Endodermal cell (in vitro differentiated cells): ENCODE data around the gene TSEN15. TPM values are rescaled to one million over a fixed set of nuclear protein-coding genes. Genes with fewer than 3 reads are reported as not detected.

Experiments
- DNase-seq: peaks from one replicate; pipeline ENCODE4 v3.0.0-alpha.2; 2017
- H3K27ac ChIP-seq: 2 replicates; pipeline ENCODE4 v1.5.1; 2013; ENCODE audit warnings: mild to moderate bottlenecking, low read depth, low read length, moderate library complexity
- H3K27me3 ChIP-seq: 2 replicates; pipeline ENCODE4 v1.6.1; 2013; ENCODE audit warnings: mild to moderate bottlenecking, low read length, moderate library complexity; ENCODE audit not compliant: insufficient read depth, control insufficient read depth, poor library complexity, severe bottlenecking
- H3K36me3 ChIP-seq: 2 replicates; pipeline ENCODE4 v1.7.0; 2013; ENCODE audit warnings: mild to moderate bottlenecking, low read length, moderate library complexity; ENCODE audit not compliant: control insufficient read depth, insufficient read depth
- H3K4me1 ChIP-seq: one replicate; pipeline ENCODE4 v1.7.0; 2013; ENCODE audit warnings: low read length; ENCODE audit not compliant: control insufficient read depth, insufficient read depth
- H3K4me3 ChIP-seq: 2 replicates; pipeline ENCODE4 v1.5.1; 2013; ENCODE audit warnings: mild to moderate bottlenecking, low read length, moderate library complexity
- H3K9ac ChIP-seq: 2 replicates; pipeline ENCODE4 v1.6.1; 2013; ENCODE audit warnings: mild to moderate bottlenecking, low read length, moderate library complexity; ENCODE audit not compliant: poor library complexity, severe bottlenecking; ENCODE audit errors: extremely low read depth
- H3K9me3 ChIP-seq: 2 replicates; pipeline ENCODE4 v1.6.1; 2013; ENCODE audit warnings: mild to moderate bottlenecking, low read length, moderate library complexity; ENCODE audit not compliant: control insufficient read depth
- H3K27ac Mint-ChIP-seq: 2 replicates; pipeline ENCODE4 v1.8.0; 2020; ENCODE audit warnings: mixed read lengths
- H3K27me3 Mint-ChIP-seq: 2 replicates; pipeline ENCODE4 v1.8.0; 2021; ENCODE audit warnings: mild to moderate bottlenecking, mixed read lengths; ENCODE audit not compliant: insufficient read depth
- H3K36me3 Mint-ChIP-seq: 2 replicates; pipeline ENCODE4 v1.8.0; 2020; ENCODE audit warnings: low read depth, mixed read lengths
- H3K4me1 Mint-ChIP-seq: 2 replicates; pipeline ENCODE4 v1.8.0; 2020; ENCODE audit warnings: mixed read lengths
- H3K4me3 Mint-ChIP-seq: 2 replicates; pipeline ENCODE4 v1.8.0; 2020; ENCODE audit warnings: mild to moderate bottlenecking, moderate library complexity, mixed read lengths
- H3K9me3 Mint-ChIP-seq: 2 replicates; pipeline ENCODE4 v1.8.0; 2020; ENCODE audit warnings: mild to moderate bottlenecking, mixed read lengths
- CTCF ChIP-seq: fragments of 200-600 bp; sonication (generic); conservative IDR thresholded peaks from 2 replicates; pipeline ENCODE4 v1.5.0; 2021; ENCODE audit warnings: antibody characterized with exemption, mild to moderate bottlenecking
- WGBS, 2 experiments: methylation state at CpG; one replicate each; pipeline versions ENCODE4 v1.1.5 to v1.1.7; 2013; ENCODE audit warnings: missing lambda C conversion rate in 2 of 2, mixed read lengths in 1 of 2; ENCODE audit not compliant: insufficient coverage in 1 of 2, insufficient read length in 1 of 2; 5-methylcytosine and 5-hydroxymethylcytosine counted together
- total RNA-seq, 2 donors: library from RNA; stranded (reverse); fragmentation: NEBNext Ultra II Directional in 1 of 2; extraction: Animal tissue kit (Norgen Biotek cat#: 25700) in 1 of 2; gene quantifications; 2 replicates in 1 of 2; 3 replicates in 1 of 2; pipeline ENCODE4 v1.2.1, GENCODE V29; 2021

Gene TSEN15
- total RNA-seq, 2 donors from 2014 or later: 20.4 to 22.5 TPM

- no peaks in the 10 kb centered on the region for H3K27me3 ChIP-seq
- TF ChIP-seq CTCF: no peak
- WGBS, 2 experiments: 82 to 92% methylated on average over 2 of the region's 2 CpGs
- no peak overlapping the region for H3K4me3 ChIP-seq
- no peak overlapping the region for H3K27ac ChIP-seq
- Mint-ChIP-seq H3K36me3 (peaks cover 1% of the 10 kb centered on the region), H3K27me3 (no peaks in the 10 kb centered on the region), H3K9me3 (no peaks in the 10 kb centered on the region), H3K27ac (no peak overlapping the region), H3K4me1 (peaks cover 42% of the 10 kb centered on the region), H3K4me3 (no peak overlapping the region)
- peaks cover under 1% of the 10 kb centered on the region for H3K9me3 ChIP-seq
- no peak overlapping the region for H3K9ac ChIP-seq
- DNase-seq: no peak
- no peaks in the 10 kb centered on the region for H3K36me3 ChIP-seq
- H3K4me1 ChIP-seq: peaks cover 4% of the 10 kb centered on the region
Measured at GRCh38 chr1:184049291-184049690, 2.2 kb upstream of the TSEN15 start.

GRCh38 chr1:184049836-184050468 is 1.6 kb upstream of the TSEN15 start:
- DNase-seq: no peak

GRCh38 chr1:184050636-184051035 is 894 bp upstream of the TSEN15 start:
- Mint-ChIP-seq H3K27me3 (no peaks in the 10 kb centered on the region), H3K9me3 (peaks cover 2% of the 10 kb centered on the region), H3K36me3 (peaks cover 10% of the 10 kb centered on the region), H3K27ac (peak overlapping the region; percentile 96), H3K4me1 (peaks cover 42% of the 10 kb centered on the region), H3K4me3 (peak overlapping the region; percentile 76)
- Histone ChIP-seq H3K9ac (no peak overlapping the region), H3K9me3 (peaks cover 11% of the 10 kb centered on the region), H3K27me3 (no peaks in the 10 kb centered on the region), H3K4me1 (peaks cover 4% of the 10 kb centered on the region), H3K27ac (no peak overlapping the region), H3K4me3 (peak overlapping the region; percentile 90), H3K36me3 (peaks cover 7% of the 10 kb centered on the region)
- no peak for DNase-seq
- TF ChIP-seq CTCF: no peak

More at GRCh38 chr1:184049836-184050468, 1.6 kb upstream of the TSEN15 start:
- WGBS, 2 experiments: 84% methylated on average over 2 of the region's 2 CpGs; no CpG with 5 or more reads in 1 of the 2 experiments
- Histone ChIP-seq H3K4me3 (no peak overlapping the region), H3K27ac (no peak overlapping the region), H3K9me3 (peaks cover 7% of the 10 kb centered on the region), H3K9ac (no peak overlapping the region), H3K4me1 (peaks cover 4% of the 10 kb centered on the region), H3K27me3 (no peaks in the 10 kb centered on the region), H3K36me3 (peaks cover 2% of the 10 kb centered on the region)
- Mint-ChIP-seq H3K27ac (no peak overlapping the region), H3K9me3 (peaks cover under 1% of the 10 kb centered on the region), H3K36me3 (peaks cover 7% of the 10 kb centered on the region), H3K4me1 (peaks cover 42% of the 10 kb centered on the region), H3K4me3 (peak overlapping the region; percentile 76), H3K27me3 (no peaks in the 10 kb centered on the region)
- no peak for TF ChIP-seq CTCF
